ENCODE measurements around the gene TMPRSS4.

The TMPRSS4 gene

GRCh38 chr11:118153516-118153915, 76.6 kb downstream of the TMPRSS4 start:
- H3K27ac Mint-ChIP-seq: no peak overlapping the region
- H3K27me3 Mint-ChIP-seq: peaks cover 70% of the 10 kb centered on the region
- no peaks in the 10 kb centered on the region for H3K36me3 Mint-ChIP-seq (ENCODE audit: low read depth)
- peak overlapping the region; percentile 51 for H3K4me3 Mint-ChIP-seq
- H3K9me3 Mint-ChIP-seq: no peaks in the 10 kb centered on the region
- peaks cover 10% of the 10 kb centered on the region for H3K4me1 Mint-ChIP-seq (ENCODE audit: low read depth)

GRCh38 chr11:118153976-118154375, 77.1 kb downstream of the TMPRSS4 start:
- no peak overlapping the region for H3K27ac Mint-ChIP-seq
- H3K36me3 Mint-ChIP-seq (ENCODE audit: low read depth): no peaks in the 10 kb centered on the region
- peaks cover 10% of the 10 kb centered on the region for H3K4me1 Mint-ChIP-seq (ENCODE audit: low read depth)
- peaks cover 73% of the 10 kb centered on the region for H3K27me3 Mint-ChIP-seq
- H3K4me3 Mint-ChIP-seq: peak overlapping the region; percentile 51
- H3K9me3 Mint-ChIP-seq: no peaks in the 10 kb centered on the region

- peaks cover 79% of the 10 kb centered on the region for H3K27me3 Mint-ChIP-seq
- H3K36me3 Mint-ChIP-seq (ENCODE audit: low read depth): no peaks in the 10 kb centered on the region
- peaks cover 10% of the 10 kb centered on the region for H3K4me1 Mint-ChIP-seq (ENCODE audit: low read depth)
- no peaks in the 10 kb centered on the region for H3K9me3 Mint-ChIP-seq
- H3K27ac Mint-ChIP-seq: no peak overlapping the region
- H3K4me3 Mint-ChIP-seq: no peak overlapping the region
Measured at GRCh38 chr11:118154641-118155040, 77.8 kb downstream of the TMPRSS4 start.

GRCh38 chr11:118155776-118156530, 79.1 kb downstream of the TMPRSS4 start:
- H3K36me3 Mint-ChIP-seq (ENCODE audit: low read depth): no peaks in the 10 kb centered on the region
- H3K27me3 Mint-ChIP-seq: peaks cover 68% of the 10 kb centered on the region
- H3K4me1 Mint-ChIP-seq (ENCODE audit: low read depth): peaks cover 10% of the 10 kb centered on the region
- H3K27ac Mint-ChIP-seq: no peak overlapping the region
- no peak overlapping the region for H3K4me3 Mint-ChIP-seq
- no peaks in the 10 kb centered on the region for H3K9me3 Mint-ChIP-seq

- Mint-ChIP-seq H3K27ac (no peak overlapping the region), H3K36me3 (ENCODE audit: low read depth) (no peaks in the 10 kb centered on the region), H3K9me3 (no peaks in the 10 kb centered on the region), H3K4me3 (no peak overlapping the region), H3K27me3 (peaks cover 62% of the 10 kb centered on the region), H3K4me1 (ENCODE audit: low read depth) (peaks cover 10% of the 10 kb centered on the region)
Measured at GRCh38 chr11:118156531-118157185, 79.8 kb downstream of the TMPRSS4 start.

- Mint-ChIP-seq H3K4me1 (ENCODE audit: low read depth) (peaks cover 10% of the 10 kb centered on the region), H3K9me3 (no peaks in the 10 kb centered on the region), H3K27me3 (peaks cover 58% of the 10 kb centered on the region), H3K4me3 (no peak overlapping the region), H3K36me3 (ENCODE audit: low read depth) (no peaks in the 10 kb centered on the region), H3K27ac (no peak overlapping the region)
Measured at GRCh38 chr11:118157186-118157895, 80.5 kb downstream of the TMPRSS4 start.

GRCh38 chr11:118161786-118162185, 84.9 kb downstream of the TMPRSS4 start:
- peaks cover 3% of the 10 kb centered on the region for H3K4me1 Mint-ChIP-seq (ENCODE audit: low read depth)
- peaks cover 25% of the 10 kb centered on the region for H3K27me3 Mint-ChIP-seq
- no peak overlapping the region for H3K27ac Mint-ChIP-seq
- H3K9me3 Mint-ChIP-seq: no peaks in the 10 kb centered on the region
- no peak overlapping the region for H3K4me3 Mint-ChIP-seq
- no peaks in the 10 kb centered on the region for H3K36me3 Mint-ChIP-seq (ENCODE audit: low read depth)

- H3K27ac Mint-ChIP-seq: no peak overlapping the region
- H3K4me1 Mint-ChIP-seq (ENCODE audit: low read depth): no peaks in the 10 kb centered on the region
- H3K9me3 Mint-ChIP-seq: no peaks in the 10 kb centered on the region
- H3K27me3 Mint-ChIP-seq: peaks cover 14% of the 10 kb centered on the region
- H3K36me3 Mint-ChIP-seq (ENCODE audit: low read depth): no peaks in the 10 kb centered on the region
- no peak overlapping the region for H3K4me3 Mint-ChIP-seq
Measured at GRCh38 chr11:118162846-118163245, 86.0 kb downstream of the TMPRSS4 start.

GRCh38 chr11:118163494-118163893, 86.6 kb downstream of the TMPRSS4 start:
- Mint-ChIP-seq H3K4me3 (no peak overlapping the region), H3K27ac (no peak overlapping the region), H3K4me1 (ENCODE audit: low read depth) (no peaks in the 10 kb centered on the region), H3K36me3 (ENCODE audit: low read depth) (no peaks in the 10 kb centered on the region), H3K9me3 (no peaks in the 10 kb centered on the region), H3K27me3 (peaks cover 11% of the 10 kb centered on the region)

GRCh38 chr11:118164885-118165284, 88.0 kb downstream of the TMPRSS4 start:
- Mint-ChIP-seq H3K4me1 (ENCODE audit: low read depth) (no peaks in the 10 kb centered on the region), H3K9me3 (no peaks in the 10 kb centered on the region), H3K36me3 (ENCODE audit: low read depth) (no peaks in the 10 kb centered on the region), H3K4me3 (no peak overlapping the region), H3K27ac (no peak overlapping the region), H3K27me3 (peaks cover 4% of the 10 kb centered on the region)

GRCh38 chr11:118166641-118167040, 89.8 kb downstream of the TMPRSS4 start:
- no peak overlapping the region for H3K4me3 Mint-ChIP-seq
- H3K27ac Mint-ChIP-seq: no peak overlapping the region
- no peaks in the 10 kb centered on the region for H3K36me3 Mint-ChIP-seq (ENCODE audit: low read depth)
- no peaks in the 10 kb centered on the region for H3K4me1 Mint-ChIP-seq (ENCODE audit: low read depth)
- peaks cover 8% of the 10 kb centered on the region for H3K27me3 Mint-ChIP-seq
- H3K9me3 Mint-ChIP-seq: no peaks in the 10 kb centered on the region

- H3K9me3 Mint-ChIP-seq: no peaks in the 10 kb centered on the region
- H3K36me3 Mint-ChIP-seq (ENCODE audit: low read depth): no peaks in the 10 kb centered on the region
- no peaks in the 10 kb centered on the region for H3K4me1 Mint-ChIP-seq (ENCODE audit: low read depth)
- no peak overlapping the region for H3K4me3 Mint-ChIP-seq
- no peak overlapping the region for H3K27ac Mint-ChIP-seq
- H3K27me3 Mint-ChIP-seq: peaks cover 8% of the 10 kb centered on the region
Measured at GRCh38 chr11:118167253-118167652, 90.4 kb downstream of the TMPRSS4 start.

GRCh38 chr11:118167906-118168305, 91.0 kb downstream of the TMPRSS4 start:
- Mint-ChIP-seq H3K27ac (no peak overlapping the region), H3K4me3 (no peak overlapping the region), H3K4me1 (ENCODE audit: low read depth) (no peaks in the 10 kb centered on the region), H3K36me3 (ENCODE audit: low read depth) (no peaks in the 10 kb centered on the region), H3K9me3 (no peaks in the 10 kb centered on the region), H3K27me3 (peaks cover 8% of the 10 kb centered on the region)

GRCh38 chr11:118168316-118168715, 91.4 kb downstream of the TMPRSS4 start:
- Mint-ChIP-seq H3K4me3 (no peak overlapping the region), H3K36me3 (ENCODE audit: low read depth) (no peaks in the 10 kb centered on the region), H3K27me3 (peaks cover 8% of the 10 kb centered on the region), H3K4me1 (ENCODE audit: low read depth) (no peaks in the 10 kb centered on the region), H3K27ac (no peak overlapping the region), H3K9me3 (no peaks in the 10 kb centered on the region)

- no peaks in the 10 kb centered on the region for H3K4me1 Mint-ChIP-seq (ENCODE audit: low read depth)
- H3K4me3 Mint-ChIP-seq: no peak overlapping the region
- no peak overlapping the region for H3K27ac Mint-ChIP-seq
- H3K27me3 Mint-ChIP-seq: peaks cover 8% of the 10 kb centered on the region
- H3K9me3 Mint-ChIP-seq: no peaks in the 10 kb centered on the region
- no peaks in the 10 kb centered on the region for H3K36me3 Mint-ChIP-seq (ENCODE audit: low read depth)
Measured at GRCh38 chr11:118168751-118169150, 91.9 kb downstream of the TMPRSS4 start.
